DND-41 (cell line): ENCODE results near the gene THRB.

Experiments
- CTCF ChIP-seq: IDR thresholded peaks from 2 replicates; pipeline ENCODE4 v1.5.1; 2012; ENCODE audit warnings: borderline replicate concordance, low read length, moderate library complexity, mild to moderate bottlenecking; ENCODE audit not compliant: poor library complexity, severe bottlenecking; ENCODE audit errors: extremely low read depth
- EZH2 ChIP-seq: IDR thresholded peaks from 3 replicates; pipeline ENCODE4 v1.6.1; 2012; ENCODE audit warnings: borderline replicate concordance, low read depth, mild to moderate bottlenecking, moderate library complexity, low read length, inconsistent platforms; ENCODE audit not compliant: severe bottlenecking

- TF ChIP-seq CTCF: no peak
- no peak for TF ChIP-seq EZH2
These were observed 182.8 kb downstream of the THRB start for GRCh38 chr3:24311881-24312280.
